H1 (cell line): ENCODE results near the gene SLC22A6.

Source experiments
- CBX5 ChIP-seq: fragments of 300-800, 300-1000 bp; sonication (generic); IDR thresholded peaks from 2 replicates; pipeline ENCODE4 v1.7.1; 2016; ENCODE audit warnings: antibody characterized with exemption, low read length, low read depth
- CTCF ChIP-seq, 3 experiments: IDR thresholded peaks; 1 replicate in 2 of 3; 2 replicates in 1 of 3; pipeline versions ENCODE4 v1.5.1 to v1.6.1; 2011; ENCODE audit warnings: low read length in 3 of 3, mild to moderate bottlenecking in 3 of 3, inconsistent platforms in 2 of 3, low read depth in 1 of 3, moderate library complexity in 1 of 3; ENCODE audit not compliant: insufficient read depth in 1 of 3; ENCODE audit errors: control extremely low read depth in 1 of 3
- EZH2 ChIP-seq: fragments of 200-600 bp; sonication (generic); IDR thresholded peaks from 2 replicates; pipeline ENCODE4 v1.7.1; 2012; ENCODE audit warnings: low read depth, mild to moderate bottlenecking, moderate library complexity, low read length, inconsistent platforms; ENCODE audit not compliant: severe bottlenecking
- MAX ChIP-seq: IDR thresholded peaks from 2 replicates; pipeline ENCODE4 v1.6.1; 2012; ENCODE audit warnings: inconsistent platforms
- POLR2A ChIP-seq, 2 experiments: IDR thresholded peaks; 1 replicate in 1 of 2; 2 replicates in 1 of 2; pipeline ENCODE4 v1.6.1; 2011; ENCODE audit warnings: low read depth in 2 of 2, low read length in 2 of 2, mild to moderate bottlenecking in 2 of 2; ENCODE audit errors: control extremely low read depth in 1 of 2
- POLR2AphosphoS5 ChIP-seq: IDR thresholded peaks from 2 replicates; pipeline ENCODE4 v1.6.1; 2011; ENCODE audit warnings: low read depth, low read length
- USF2 ChIP-seq: IDR thresholded peaks from 2 replicates; pipeline ENCODE4 v1.6.1; 2011; ENCODE audit warnings: low read length, improper control_type of control experiment
- YY1 ChIP-seq: IDR thresholded peaks from 2 replicates; pipeline ENCODE4 v1.6.1; 2011; ENCODE audit warnings: low read depth, mild to moderate bottlenecking, low read length
- TF ChIP-seq, protein P1 (sequence below): IDR thresholded peaks from 2 replicates; pipeline ENCODE4 v1.6.1; 2012; ENCODE audit warnings: low read length, inconsistent platforms

DNA sequence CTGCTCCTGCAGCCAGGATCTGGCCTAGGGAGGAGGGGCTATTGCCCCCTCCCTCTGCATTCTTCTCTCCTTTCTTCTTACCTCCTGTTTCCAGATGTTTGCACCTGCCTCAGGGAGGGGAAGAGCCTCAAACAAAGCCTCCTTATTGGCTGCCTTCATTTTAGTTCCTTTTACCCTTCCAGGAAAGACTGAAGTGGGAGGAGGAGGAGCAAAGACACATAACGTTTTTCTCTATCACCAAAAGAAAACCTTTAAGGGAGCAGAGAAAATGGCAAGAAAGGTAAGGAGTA lies 50.3 kb downstream of the SLC22A6 start:
- TF ChIP-seq EZH2, result no peak
- no peak for TF ChIP-seq CTCF (IDR thresholded peaks at IDR 0.05; ENCODE audit: control extremely low read depth in 1 of 3, insufficient read depth in 1 of 3, low read depth in 1 of 3, low read length in 3 of 3)
- TF ChIP-seq YY1, result no peak
- TF ChIP-seq POLR2A (IDR thresholded peaks at IDR 0.05; ENCODE audit: control extremely low read depth in 1 of 2, low read depth in 2 of 2, low read length in 2 of 2), result no peak
- TF ChIP-seq, protein P1, sequence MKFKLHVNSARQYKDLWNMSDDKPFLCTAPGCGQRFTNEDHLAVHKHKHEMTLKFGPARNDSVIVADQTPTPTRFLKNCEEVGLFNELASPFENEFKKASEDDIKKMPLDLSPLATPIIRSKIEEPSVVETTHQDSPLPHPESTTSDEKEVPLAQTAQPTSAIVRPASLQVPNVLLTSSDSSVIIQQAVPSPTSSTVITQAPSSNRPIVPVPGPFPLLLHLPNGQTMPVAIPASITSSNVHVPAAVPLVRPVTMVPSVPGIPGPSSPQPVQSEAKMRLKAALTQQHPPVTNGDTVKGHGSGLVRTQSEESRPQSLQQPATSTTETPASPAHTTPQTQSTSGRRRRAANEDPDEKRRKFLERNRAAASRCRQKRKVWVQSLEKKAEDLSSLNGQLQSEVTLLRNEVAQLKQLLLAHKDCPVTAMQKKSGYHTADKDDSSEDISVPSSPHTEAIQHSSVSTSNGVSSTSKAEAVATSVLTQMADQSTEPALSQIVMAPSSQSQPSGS, result no peak
- TF ChIP-seq USF2, result no peak
- TF ChIP-seq MAX, result no peak
- TF ChIP-seq POLR2AphosphoS5, result no peak
- no peak for TF ChIP-seq CBX5
